ENCODE measurements around the gene VAV2. TPM values are rescaled to one million over a fixed set of nuclear protein-coding genes. Genes with fewer than 3 reads are reported as not detected.
"Not testable (repeated sequence)": the region's sequence is repeated elsewhere in the genome, so short reads cannot be mapped to it uniquely, and the experiment has no call there.

VAV2 gene
- total RNA-seq, 1 donor from 2014 or later = 33.7 TPM

GRCh38 chr9:133998915-133999595 is 6.9 kb upstream of the VAV2 start:
- no peak for DNase-seq (ENCODE audit: extremely low read depth, low read depth, low spot score)

GRCh38 chr9:133997584-133997983 is 5.5 kb upstream of the VAV2 start:
- no peak for DNase-seq (ENCODE audit: extremely low read depth, low read depth, low spot score)

- DNase-seq (ENCODE audit: extremely low read depth, low read depth, low spot score) = no peak
Measured at GRCh38 chr9:133996531-133997520, 4.7 kb upstream of the VAV2 start.

GRCh38 chr9:133995012-133995896 is 3.1 kb upstream of the VAV2 start:
- DNase-seq (ENCODE audit: extremely low read depth, low read depth, low spot score) = no peak

- DNase-seq (ENCODE audit: extremely low read depth, low read depth, low spot score) = no peak
Measured at GRCh38 chr9:133994353-133995011, 2.4 kb upstream of the VAV2 start.

- DNase-seq (ENCODE audit: extremely low read depth, low read depth, low spot score) = no peak
Measured at GRCh38 chr9:133993635-133994253, 1.6 kb upstream of the VAV2 start.

GRCh38 chr9:133992780-133993634 is 883 bp upstream of the VAV2 start:
- no peak for DNase-seq (ENCODE audit: extremely low read depth, low read depth, low spot score)

- no peak for DNase-seq (ENCODE audit: extremely low read depth, low read depth, low spot score)
Measured at GRCh38 chr9:133991214-133991921, 756 bp downstream of the VAV2 start.

GRCh38 chr9:133990366-133991213 is 1.5 kb downstream of the VAV2 start:
- peak; percentile 18 for DNase-seq (ENCODE audit: extremely low read depth, low read depth, low spot score)

GRCh38 chr9:133989625-133990365 is 2.3 kb downstream of the VAV2 start:
- no peak for DNase-seq (ENCODE audit: extremely low read depth, low read depth, low spot score)

- DNase-seq (ENCODE audit: extremely low read depth, low read depth, low spot score) = not testable (repeated sequence)
Measured at GRCh38 chr9:133988771-133989170, 3.4 kb downstream of the VAV2 start.

GRCh38 chr9:133987946-133988665 is 4.0 kb downstream of the VAV2 start:
- DNase-seq (ENCODE audit: extremely low read depth, low read depth, low spot score) = no peak

GRCh38 chr9:133987446-133987788 is 4.7 kb downstream of the VAV2 start:
- DNase-seq (ENCODE audit: extremely low read depth, low read depth, low spot score) = no peak

- no peak for DNase-seq (ENCODE audit: extremely low read depth, low read depth, low spot score)
Measured at GRCh38 chr9:133986774-133987445, 5.2 kb downstream of the VAV2 start.

- DNase-seq (ENCODE audit: extremely low read depth, low read depth, low spot score) = no peak
Measured at GRCh38 chr9:133986061-133986460, 6.1 kb downstream of the VAV2 start.
